SK-N-SH (cell line): ENCODE measurements around the gene SAA4. TPM values are rescaled to one million over a fixed set of nuclear protein-coding genes. Genes with fewer than 3 reads are reported as not detected.

Experiments
- CTCF ChIA-PET: fragments of 300-600, 350-600 bp; formaldehyde crosslinking; extraction: SDS; loops from one replicate; lab custom pipeline; 2021; lab: Yijun Ruan, JAX
- POLR2A ChIA-PET: fragments of 350-600 bp; sonication (Branson Sonifier 250); formaldehyde crosslinking; extraction: SDS; loops from one replicate; lab custom pipeline; 2020; ENCODE audit warnings: antibody characterized with exemption, inconsistent platforms; lab: Yijun Ruan, JAX
- DNase-seq: peaks from one replicate; pipeline ENCODE4 v3.0.0; 2012
- H2AFZ ChIP-seq: fragments of 200-600 bp; sonication (generic); 2 replicates; pipeline ENCODE4 v1.8.1; 2016; ENCODE audit warnings: antibody characterized with exemption, mild to moderate bottlenecking, low read depth
- H3F3A ChIP-seq: fragments of 200-600 bp; sonication (generic); replicated peaks from 2 replicates; pipeline ENCODE3; 2016; ENCODE audit warnings: antibody characterized with exemption, mild to moderate bottlenecking; ENCODE audit not compliant: insufficient read depth
- H3K27ac ChIP-seq, 2 experiments: fragments of 200-500 bp in 1 of 2; fragments of 200-600 bp in 1 of 2; sonication (Bioruptor generic) in 1 of 2; sonication (generic), shearing (Covaris generic) in 1 of 2; 2 replicates each; pipeline versions ENCODE4 v1.5.1 to v1.6.1; 2014 to 2016; ENCODE audit warnings: low read depth in 2 of 2, inconsistent platforms in 1 of 2, low read length in 1 of 2, mild to moderate bottlenecking in 1 of 2, mixed read lengths in 1 of 2
- H3K27me3 ChIP-seq: fragments of 200-600 bp; sonication (generic), shearing (Covaris generic); 2 replicates; pipeline ENCODE4 v1.6.1; 2016; ENCODE audit warnings: mixed run types; ENCODE audit not compliant: insufficient read depth
- H3K36me3 ChIP-seq, 2 experiments: fragments of 200-500 bp in 1 of 2; fragments of 200-600 bp in 1 of 2; sonication (Bioruptor generic) in 1 of 2; sonication (generic) in 1 of 2; replicated peaks in 1 of 2; 2 replicates each; pipeline versions ENCODE3 to v1.5.1; 2014 to 2016; ENCODE audit warnings: low read length in 1 of 2, mild to moderate bottlenecking in 1 of 2; ENCODE audit not compliant: insufficient read depth in 2 of 2, control insufficient read depth in 1 of 2
- H3K4me1 ChIP-seq, 2 experiments: fragments of 200-500 bp in 1 of 2; fragments of 200-600 bp in 1 of 2; sonication (Bioruptor generic) in 1 of 2; sonication (generic), shearing (Covaris generic) in 1 of 2; 2 replicates each; pipeline versions ENCODE4 v1.5.1 to v1.6.1; 2014 to 2016; ENCODE audit warnings: low read depth in 1 of 2, low read length in 1 of 2, mixed run types in 1 of 2; ENCODE audit not compliant: insufficient read depth in 2 of 2, control insufficient read depth in 1 of 2
- H3K4me2 ChIP-seq: fragments of 200-600 bp; sonication (generic), shearing (Covaris generic); 2 replicates; pipeline ENCODE4 v1.6.1; 2017; ENCODE audit warnings: mixed run types
- H3K4me3 ChIP-seq, 2 experiments: fragments of 200-500 bp in 1 of 2; fragments of 200-600 bp in 1 of 2; sonication (Bioruptor generic) in 1 of 2; sonication (generic), shearing (Covaris generic) in 1 of 2; 2 replicates each; pipeline versions ENCODE4 v1.5.1 to v1.8.1; 2014 to 2016; ENCODE audit warnings: low read depth in 2 of 2, inconsistent platforms in 1 of 2, low read length in 1 of 2, mild to moderate bottlenecking in 1 of 2, mixed read lengths in 1 of 2, moderate library complexity in 1 of 2
- H3K79me2 ChIP-seq: fragments of 200-600 bp; sonication (generic); 2 replicates; pipeline ENCODE4 v1.8.1; 2017; ENCODE audit warnings: mild to moderate bottlenecking; ENCODE audit not compliant: insufficient read depth
- H3K9ac ChIP-seq: fragments of 200-600 bp; sonication (generic); 2 replicates; pipeline ENCODE4 v1.6.1; 2017; ENCODE audit warnings: mixed run types
- H3K9me2 ChIP-seq: fragments of 200-600 bp; sonication (generic); 2 replicates; pipeline ENCODE4 v1.6.1; 2017; ENCODE audit warnings: mixed run types
- H3K9me3 ChIP-seq: fragments of 200-600 bp; sonication (generic); 2 replicates; pipeline ENCODE4 v1.6.1; 2017; ENCODE audit warnings: mixed run types, mild to moderate bottlenecking, moderate library complexity
- H4K20me1 ChIP-seq: fragments of 200-600 bp; sonication (generic); 2 replicates; pipeline ENCODE4 v1.6.1; 2017; ENCODE audit warnings: mild to moderate bottlenecking, mixed run types; ENCODE audit not compliant: insufficient read depth
- EP300 ChIP-seq, 2 experiments: IDR thresholded peaks; 2 replicates each; pipeline versions ENCODE4 v1.4.0 to v1.6.1; 2012; ENCODE audit warnings: borderline replicate concordance in 1 of 2, low read depth in 1 of 2, low read length in 1 of 2
- EZH2phosphoT487 ChIP-seq: fragments of 200-600 bp; sonication (generic); IDR thresholded peaks from 2 replicates; pipeline ENCODE4 v1.6.1; 2017; ENCODE audit warnings: low read depth, mixed run types, mild to moderate bottlenecking, antibody characterized with exemption, moderate library complexity, borderline replicate concordance
- FOXJ3 ChIP-seq: sonication (generic); formaldehyde crosslinking; IDR thresholded peaks from 2 replicates; pipeline ENCODE4 v1.5.1; 2020; ENCODE audit warnings: mild to moderate bottlenecking, missing genetic modification reagents
- FOXM1 ChIP-seq: IDR thresholded peaks from 2 replicates; pipeline ENCODE4 v1.4.0; 2012; ENCODE audit warnings: low read depth, mild to moderate bottlenecking
- JUND ChIP-seq: IDR thresholded peaks from 2 replicates; pipeline ENCODE4 v1.4.0; 2012
- MEF2A ChIP-seq: IDR thresholded peaks from 2 replicates; pipeline ENCODE4 v1.4.0; 2012; ENCODE audit warnings: low read depth, borderline replicate concordance
- NFIC ChIP-seq: IDR thresholded peaks from 2 replicates; pipeline ENCODE4 v1.4.0; 2012; ENCODE audit warnings: borderline replicate concordance
- NRF1 ChIP-seq: IDR thresholded peaks from 2 replicates; pipeline ENCODE4 v1.6.1; 2012; ENCODE audit warnings: low read depth, mild to moderate bottlenecking, low read length
- RAD21 ChIP-seq: IDR thresholded peaks from 2 replicates; pipeline ENCODE4 v1.6.1; 2012; ENCODE audit warnings: mild to moderate bottlenecking, low read length
- SIN3A ChIP-seq: IDR thresholded peaks from 2 replicates; pipeline ENCODE4 v1.6.1; 2012; ENCODE audit warnings: low read depth, mild to moderate bottlenecking, low read length, moderate library complexity, borderline replicate concordance
- SMC3 ChIP-seq: IDR thresholded peaks from 2 replicates; pipeline ENCODE4 v1.6.1; 2012; ENCODE audit warnings: low read depth, low read length, improper control_type of control experiment
- TAF1 ChIP-seq: IDR thresholded peaks from 2 replicates; pipeline ENCODE4 v1.6.1; 2012; ENCODE audit warnings: low read depth, mild to moderate bottlenecking, low read length, moderate library complexity, borderline replicate concordance
- WGBS: methylation state at CpG from one replicate; pipeline ENCODE4 v1.1.6; 2017; ENCODE audit warnings: low lambda C conversion rate; 5-methylcytosine and 5-hydroxymethylcytosine counted together
- polyA plus RNA-seq, 3 experiments: library from polyadenylated mRNA; depleted of rRNA; stranded (reverse); fragments of >200 nt; gene quantifications; 2 replicates each; pipeline ENCODE4 v1.2.3, GENCODE V29; 2012
- TF ChIP-seq, protein P1 (sequence below): fragments of 150-350 bp; IDR thresholded peaks from 2 replicates; pipeline ENCODE4 v1.6.1; 2016; ENCODE audit warnings: mild to moderate bottlenecking, low read depth, low read length
- TF ChIP-seq, protein P2 (sequence below): fragments of 150-350 bp; IDR thresholded peaks from 2 replicates; pipeline ENCODE4 v1.6.1; 2017; ENCODE audit warnings: antibody characterized with exemption, low read length, low read depth, borderline replicate concordance
- TF ChIP-seq, protein P3 (sequence below): IDR thresholded peaks from 2 replicates; pipeline ENCODE4 v1.6.1; 2012; ENCODE audit warnings: mild to moderate bottlenecking, low read depth, low read length, moderate library complexity

The SAA4 gene
- polyA plus RNA-seq, 1 of the 3 experiments (the other 2 are of a cell fraction), result not detected

GRCh38 chr11:18221274-18221876 is 15.2 kb downstream of the SAA4 start:
- no peaks in the 10 kb centered on the region for H3K79me2 ChIP-seq
- no peak overlapping the region for H3K9ac ChIP-seq
- no peak overlapping the region for H2AFZ ChIP-seq
- ChIA-PET CTCF (interaction anchor here (1.3 to 2.1 kb wide), 3 partner anchors 32 to 106 kb away, joined by 3 to 6 read pairs (median 3); partner anchors contain the start of gene MRGPRX4), POLR2A (no interaction called here)
- H3K27me3 ChIP-seq, result no peaks in the 10 kb centered on the region
- TF ChIP-seq JUND (no peak), NFIC (no peak), TAF1 (no peak), EZH2phosphoT487 (no peak), RAD21 (no peak), FOXM1 (no peak), FOXJ3 (no peak)
- TF ChIP-seq, protein P1, sequence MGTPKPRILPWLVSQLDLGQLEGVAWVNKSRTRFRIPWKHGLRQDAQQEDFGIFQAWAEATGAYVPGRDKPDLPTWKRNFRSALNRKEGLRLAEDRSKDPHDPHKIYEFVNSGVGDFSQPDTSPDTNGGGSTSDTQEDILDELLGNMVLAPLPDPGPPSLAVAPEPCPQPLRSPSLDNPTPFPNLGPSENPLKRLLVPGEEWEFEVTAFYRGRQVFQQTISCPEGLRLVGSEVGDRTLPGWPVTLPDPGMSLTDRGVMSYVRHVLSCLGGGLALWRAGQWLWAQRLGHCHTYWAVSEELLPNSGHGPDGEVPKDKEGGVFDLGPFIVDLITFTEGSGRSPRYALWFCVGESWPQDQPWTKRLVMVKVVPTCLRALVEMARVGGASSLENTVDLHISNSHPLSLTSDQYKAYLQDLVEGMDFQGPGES, result no peak
- H3K36me3 ChIP-seq, result no peaks in the 10 kb centered on the region
- 0% methylated on average over 2 of the region's 5 CpGs for WGBS
- no peak overlapping the region for H3K4me2 ChIP-seq
- H3K4me1 ChIP-seq, result no peaks in the 10 kb centered on the region
- no peak overlapping the region for H3K27ac ChIP-seq
- DNase-seq, result no peak
- no peaks in the 10 kb centered on the region for H3K9me3 ChIP-seq
- no peaks in the 10 kb centered on the region for H3K9me2 ChIP-seq
- H4K20me1 ChIP-seq, result no peaks in the 10 kb centered on the region
- H3K4me3 ChIP-seq, result no peak overlapping the region
- no peaks in the 10 kb centered on the region for H3F3A ChIP-seq

DNA sequence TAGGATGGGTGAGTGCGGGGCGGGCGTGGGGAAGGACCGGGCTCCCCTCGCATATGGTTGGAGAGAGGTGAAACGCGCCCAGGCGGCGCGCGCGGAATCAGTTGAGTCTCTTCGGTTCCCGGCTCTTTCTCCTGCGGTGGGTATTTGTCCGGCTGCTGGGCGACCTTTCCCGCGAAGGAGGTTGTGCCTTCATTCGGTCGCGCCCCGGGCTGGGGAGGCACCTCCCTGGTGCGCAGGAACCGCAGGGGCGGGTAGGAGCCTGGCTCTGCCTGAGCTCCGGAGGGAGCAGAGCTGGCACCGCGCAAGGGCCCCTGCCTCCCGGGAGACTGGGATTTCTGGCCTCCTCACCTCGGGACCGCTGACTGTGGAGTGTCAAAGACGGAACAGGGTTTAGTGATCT is 27.5 kb downstream of the SAA4 start:
- POLR2A ChIA-PET, result no interaction called here
- Histone ChIP-seq H3K36me3 (no peaks in the 10 kb centered on the region), H3K9me2 (no peaks in the 10 kb centered on the region), H2AFZ (no peak overlapping the region), H3K27me3 (no peaks in the 10 kb centered on the region), H3K4me1 (no peaks in the 10 kb centered on the region), H3F3A (no peaks in the 10 kb centered on the region)
- 71% methylated on average over 33 of the region's 33 CpGs for WGBS
- no peak for DNase-seq
- no peak for TF ChIP-seq SIN3A
- TF ChIP-seq, all 33 proteins: peak for 0
- CTCF ChIA-PET, result interaction anchor here (1.3 kb wide), 1 partner anchor 94 kb away, joined by 5 read pairs; no protein-coding TSS in a partner anchor
- no peaks in the 10 kb centered on the region for H4K20me1 ChIP-seq
- no peak overlapping the region for H3K9ac ChIP-seq
- no peaks in the 10 kb centered on the region for H3K79me2 ChIP-seq
- H3K27ac ChIP-seq, result no peak overlapping the region
- H3K4me3 ChIP-seq, result no peak overlapping the region
- H3K9me3 ChIP-seq, result no peaks in the 10 kb centered on the region
- H3K4me2 ChIP-seq, result no peak overlapping the region

DNA sequence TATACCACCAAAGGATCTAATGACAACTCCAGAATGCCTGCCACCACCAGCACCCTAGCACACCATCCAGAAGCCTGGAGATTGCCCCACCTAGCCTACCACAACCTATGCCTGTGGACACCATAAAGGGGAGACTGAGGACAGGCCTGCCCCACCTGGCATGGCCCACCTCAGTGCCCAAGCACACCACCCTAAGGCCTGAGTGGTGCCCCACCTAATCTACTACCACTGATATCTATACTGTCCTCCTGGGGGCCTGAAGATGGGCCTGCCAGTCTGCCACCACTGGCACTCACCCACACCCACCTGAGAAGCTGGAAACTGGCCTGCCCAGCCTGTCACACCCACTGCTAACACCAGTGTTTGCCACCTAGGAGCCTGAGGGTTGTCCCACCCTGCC is 31.8 kb downstream of the SAA4 start:
- no peak overlapping the region for H3K4me2 ChIP-seq
- H3K9me3 ChIP-seq, result no peaks in the 10 kb centered on the region
- H3K9ac ChIP-seq, result no peak overlapping the region
- no peaks in the 10 kb centered on the region for H3K36me3 ChIP-seq
- DNase-seq, result no peak
- ChIA-PET CTCF (interaction anchor here (0.9 to 4.7 kb wide), 5 partner anchors 11 to 89 kb away, joined by 3 to 24 read pairs (median 4); no protein-coding TSS in a partner anchor), POLR2A (no interaction called here)
- no peak overlapping the region for H2AFZ ChIP-seq
- no peak overlapping the region for H3K4me3 ChIP-seq
- H3K9me2 ChIP-seq, result no peaks in the 10 kb centered on the region
- TF ChIP-seq EP300 (IDR thresholded peaks at IDR 0.05; ENCODE audit: borderline replicate concordance in 1 of 2, low read depth in 1 of 2, low read length in 1 of 2) (no peak), NFIC (no peak), MEF2A (no peak), NRF1 (no peak), TAF1 (no peak), SMC3 (no peak)
- TF ChIP-seq, protein P2, sequence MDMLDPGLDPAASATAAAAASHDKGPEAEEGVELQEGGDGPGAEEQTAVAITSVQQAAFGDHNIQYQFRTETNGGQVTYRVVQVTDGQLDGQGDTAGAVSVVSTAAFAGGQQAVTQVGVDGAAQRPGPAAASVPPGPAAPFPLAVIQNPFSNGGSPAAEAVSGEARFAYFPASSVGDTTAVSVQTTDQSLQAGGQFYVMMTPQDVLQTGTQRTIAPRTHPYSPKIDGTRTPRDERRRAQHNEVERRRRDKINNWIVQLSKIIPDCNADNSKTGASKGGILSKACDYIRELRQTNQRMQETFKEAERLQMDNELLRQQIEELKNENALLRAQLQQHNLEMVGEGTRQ, result no peak
- TF ChIP-seq, protein P3, sequence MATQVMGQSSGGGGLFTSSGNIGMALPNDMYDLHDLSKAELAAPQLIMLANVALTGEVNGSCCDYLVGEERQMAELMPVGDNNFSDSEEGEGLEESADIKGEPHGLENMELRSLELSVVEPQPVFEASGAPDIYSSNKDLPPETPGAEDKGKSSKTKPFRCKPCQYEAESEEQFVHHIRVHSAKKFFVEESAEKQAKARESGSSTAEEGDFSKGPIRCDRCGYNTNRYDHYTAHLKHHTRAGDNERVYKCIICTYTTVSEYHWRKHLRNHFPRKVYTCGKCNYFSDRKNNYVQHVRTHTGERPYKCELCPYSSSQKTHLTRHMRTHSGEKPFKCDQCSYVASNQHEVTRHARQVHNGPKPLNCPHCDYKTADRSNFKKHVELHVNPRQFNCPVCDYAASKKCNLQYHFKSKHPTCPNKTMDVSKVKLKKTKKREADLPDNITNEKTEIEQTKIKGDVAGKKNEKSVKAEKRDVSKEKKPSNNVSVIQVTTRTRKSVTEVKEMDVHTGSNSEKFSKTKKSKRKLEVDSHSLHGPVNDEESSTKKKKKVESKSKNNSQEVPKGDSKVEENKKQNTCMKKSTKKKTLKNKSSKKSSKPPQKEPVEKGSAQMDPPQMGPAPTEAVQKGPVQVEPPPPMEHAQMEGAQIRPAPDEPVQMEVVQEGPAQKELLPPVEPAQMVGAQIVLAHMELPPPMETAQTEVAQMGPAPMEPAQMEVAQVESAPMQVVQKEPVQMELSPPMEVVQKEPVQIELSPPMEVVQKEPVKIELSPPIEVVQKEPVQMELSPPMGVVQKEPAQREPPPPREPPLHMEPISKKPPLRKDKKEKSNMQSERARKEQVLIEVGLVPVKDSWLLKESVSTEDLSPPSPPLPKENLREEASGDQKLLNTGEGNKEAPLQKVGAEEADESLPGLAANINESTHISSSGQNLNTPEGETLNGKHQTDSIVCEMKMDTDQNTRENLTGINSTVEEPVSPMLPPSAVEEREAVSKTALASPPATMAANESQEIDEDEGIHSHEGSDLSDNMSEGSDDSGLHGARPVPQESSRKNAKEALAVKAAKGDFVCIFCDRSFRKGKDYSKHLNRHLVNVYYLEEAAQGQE, result no peak
- no peaks in the 10 kb centered on the region for H3K79me2 ChIP-seq
- no peaks in the 10 kb centered on the region for H3K4me1 ChIP-seq
- H4K20me1 ChIP-seq, result no peaks in the 10 kb centered on the region
- H3K27me3 ChIP-seq, result no peaks in the 10 kb centered on the region
- H3F3A ChIP-seq, result no peaks in the 10 kb centered on the region
- H3K27ac ChIP-seq, result no peak overlapping the region
